ENCODE data around the gene SPINK7.
A peak's percentile ranks its signal among the peaks of the same experiment; 100 is the strongest.
"Not testable (repeated sequence)": the region's sequence is repeated elsewhere in the genome, so short reads cannot be mapped to it uniquely, and the experiment has no call there.

SPINK7 gene

GRCh38 chr5:148312153-148312552, at the start of gene SPINK7:
Gene SPINK7, plus strand, starts transcription at chr5:148312423. Its CDS starts 61 bp downstream, at chr5:148312484.
- no peak for DNase-seq (ENCODE audit: low spot score)

GRCh38 chr5:148267962-148268361, 44.3 kb upstream of the SPINK7 start:
- no peak for DNase-seq (ENCODE audit: low spot score)

GRCh38 chr5:148268566-148268965, 43.7 kb upstream of the SPINK7 start, which contains the start of gene SPINK13:
Gene SPINK13, plus strand, starts transcription at chr5:148268794. Its CDS starts 1,279 bp downstream, at chr5:148270073.
- no peak for DNase-seq (ENCODE audit: low spot score)

GRCh38 chr5:148275129-148275528, 37.1 kb upstream of the SPINK7 start:
- not testable (repeated sequence) for DNase-seq (ENCODE audit: low spot score)

GRCh38 chr5:148280893-148281292, 31.3 kb upstream of the SPINK7 start:
- not testable (repeated sequence) for DNase-seq (ENCODE audit: low spot score)

- DNase-seq (ENCODE audit: low spot score): not testable (repeated sequence)
Observed at GRCh38 chr5:148281336-148281735, 30.9 kb upstream of the SPINK7 start.

GRCh38 chr5:148290271-148291195, 21.7 kb upstream of the SPINK7 start:
- DNase-seq (ENCODE audit: low spot score): peak; percentile 30

GRCh38 chr5:148297731-148298130, 14.5 kb upstream of the SPINK7 start:
- no peak for DNase-seq (ENCODE audit: low spot score)

- no peak for DNase-seq (ENCODE audit: low spot score)
Observed at GRCh38 chr5:148306446-148306845, 5.8 kb upstream of the SPINK7 start.

GRCh38 chr5:148309019-148309418, 3.2 kb upstream of the SPINK7 start:
- no peak for DNase-seq (ENCODE audit: low spot score)

GRCh38 chr5:148309746-148310145, 2.5 kb upstream of the SPINK7 start:
- no peak for DNase-seq (ENCODE audit: low spot score)

GRCh38 chr5:148311484-148311883, 739 bp upstream of the SPINK7 start:
- DNase-seq (ENCODE audit: low spot score): no peak

GRCh38 chr5:148314187-148314586, 2.0 kb downstream of the SPINK7 start:
- no peak for DNase-seq (ENCODE audit: low spot score)

- DNase-seq (ENCODE audit: low spot score): no peak
Observed at GRCh38 chr5:148314731-148315130, 2.5 kb downstream of the SPINK7 start.

- peak; percentile 24 for DNase-seq (ENCODE audit: low spot score)
Observed at GRCh38 chr5:148320011-148320963, 8.1 kb downstream of the SPINK7 start.

- no peak for DNase-seq (ENCODE audit: low spot score)
Observed at GRCh38 chr5:148333262-148333849, 21.1 kb downstream of the SPINK7 start.

- no peak for DNase-seq (ENCODE audit: low spot score)
Observed at GRCh38 chr5:148335259-148335658, 23.0 kb downstream of the SPINK7 start, which contains the start of gene SPINK9. Gene SPINK9, plus strand, starts transcription at chr5:148335559. Its CDS starts 55 bp downstream, at chr5:148335614.

GRCh38 chr5:148336704-148337435, 24.6 kb downstream of the SPINK7 start:
- DNase-seq (ENCODE audit: low spot score): peak; percentile 15

GRCh38 chr5:148342371-148343045, 30.3 kb downstream of the SPINK7 start:
- no peak for DNase-seq (ENCODE audit: low spot score)

- DNase-seq (ENCODE audit: low spot score): no peak
Observed at GRCh38 chr5:148343046-148343407, 30.8 kb downstream of the SPINK7 start.

All from Ammon's horn (tissue), 1 donor.